Amniotic stem cell (primary cell): ENCODE measurements around the gene CPT2.
A peak's percentile ranks its signal among the peaks of the same experiment; 100 is the strongest.

Experiments used
- DNase-seq: peaks from one replicate; lab custom pipeline; 2025; lab: John Stamatoyannopoulos, UW

CPT2 gene

DNA sequence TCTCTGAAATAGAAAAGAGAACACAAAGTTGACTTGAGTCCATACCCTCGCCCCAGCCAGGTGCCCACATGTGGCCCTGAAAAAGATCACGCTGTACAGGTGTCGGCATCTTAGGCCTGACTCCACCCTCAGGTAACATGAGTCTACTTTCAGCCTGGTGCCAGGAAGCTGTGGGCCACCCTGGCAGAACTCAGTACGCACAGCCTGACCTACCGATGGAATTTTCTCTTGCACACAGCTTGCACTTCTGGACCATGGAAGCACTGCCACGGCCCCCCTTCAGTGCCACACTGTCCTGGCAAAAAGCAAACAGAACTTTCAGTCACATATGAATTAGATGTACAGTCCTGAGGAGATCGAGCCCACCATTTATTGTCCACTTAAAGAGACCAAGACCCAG lies 21.6 kb downstream of the CPT2 start:
- no peak for DNase-seq

DNA sequence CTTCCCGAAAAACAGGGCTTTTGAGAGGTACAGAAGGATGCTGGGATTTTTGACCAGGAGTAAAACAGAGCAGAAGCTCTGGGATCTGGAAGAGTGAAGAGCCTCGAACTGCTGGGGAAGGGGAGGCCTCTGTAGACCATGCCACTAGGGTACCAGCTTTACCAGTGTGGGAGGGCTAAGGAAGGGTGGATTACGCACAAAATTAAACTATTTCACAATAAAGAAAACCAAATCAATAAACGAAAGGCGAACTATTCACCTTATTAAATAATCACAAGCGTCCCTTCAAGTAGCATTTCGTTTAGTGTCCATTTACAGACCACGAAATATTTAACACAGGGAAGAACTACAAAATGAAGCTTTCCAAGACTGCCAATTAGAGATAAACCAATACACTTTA lies 23.1 kb downstream of the CPT2 start:
- DNase-seq, result no peak

DNA sequence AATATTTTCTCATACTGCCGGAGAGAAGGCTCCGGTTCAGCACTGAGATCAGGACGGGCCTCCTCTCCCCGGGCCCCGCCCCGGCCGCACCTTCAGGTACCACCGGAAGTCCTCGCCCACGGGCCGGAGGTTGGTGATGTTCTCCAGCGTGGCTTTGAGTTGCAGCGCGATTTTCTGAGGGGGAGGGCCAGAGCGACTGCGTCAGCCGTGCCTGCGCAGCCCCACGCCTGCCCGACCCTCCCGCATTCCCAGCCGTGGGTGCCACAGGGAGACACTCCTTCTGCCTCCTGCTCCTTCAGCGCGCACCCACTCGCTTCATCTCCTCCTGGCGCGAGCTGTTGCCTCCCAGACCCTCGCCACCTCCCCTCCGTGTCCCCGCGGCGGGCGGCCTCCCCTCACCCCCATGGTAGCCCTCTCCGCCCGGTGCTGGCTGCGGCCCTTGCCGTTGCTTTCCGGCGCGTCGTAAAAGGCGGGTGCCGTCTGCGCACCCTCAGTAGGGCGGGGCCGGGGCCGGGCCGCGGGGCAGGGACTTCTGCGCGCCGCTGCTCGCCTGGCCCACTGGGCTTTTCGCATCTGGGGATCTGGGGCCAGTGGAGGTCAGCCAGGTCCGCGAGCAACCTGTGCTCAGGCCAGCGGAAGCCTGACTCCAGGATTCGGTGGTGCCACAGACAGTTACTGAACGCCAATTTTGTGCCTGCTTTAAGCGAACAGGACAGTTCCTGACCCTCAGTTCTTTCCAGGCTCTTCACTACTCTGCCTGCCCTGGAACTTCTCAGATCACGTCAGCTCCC lies 23.7 kb downstream of the CPT2 start, which contains the start of gene CZIB:
CZIB (minus strand) TSS at position 464 of the 791 bp plus-strand sequence; CDS start at position 405, 59 bp downstream.
- DNase-seq, result peak; percentile 89

DNA sequence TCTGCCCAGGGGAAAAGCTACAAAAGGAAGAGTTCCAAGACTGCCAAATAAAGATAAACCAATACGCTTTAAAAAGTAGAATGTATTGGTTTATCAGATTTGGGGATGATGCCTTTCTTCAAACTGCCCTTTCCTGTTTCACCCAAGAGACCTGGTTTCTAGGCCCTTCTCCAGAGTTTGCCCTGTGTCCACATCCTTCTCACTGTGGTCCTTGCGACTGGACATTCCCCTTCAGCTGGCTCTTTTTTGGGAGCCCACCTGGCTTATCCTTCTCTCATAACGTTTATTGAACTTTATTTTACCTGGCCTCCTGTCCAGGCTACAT lies 24.3 kb downstream of the CPT2 start:
- DNase-seq, result no peak

DNA sequence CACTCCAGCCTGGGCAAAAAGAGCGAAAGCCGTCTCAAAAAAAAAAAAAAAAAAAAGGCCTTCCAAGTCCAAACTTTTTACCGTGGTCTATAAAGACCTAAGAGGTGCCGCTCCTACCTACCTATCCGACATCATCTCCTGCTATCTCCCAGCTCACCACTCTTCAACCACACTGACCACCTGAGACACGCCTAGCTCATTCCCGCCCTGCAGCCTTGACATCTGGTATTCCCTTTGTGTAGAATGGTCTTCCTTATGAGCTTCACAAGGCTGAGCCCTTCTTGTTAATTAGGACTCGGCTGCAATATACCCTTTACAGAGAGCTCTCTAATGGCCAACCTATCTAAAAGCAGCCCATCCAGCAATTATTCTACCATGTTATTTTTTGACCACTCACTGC lies 41.0 kb downstream of the CPT2 start:
- DNase-seq, result no peak

DNA sequence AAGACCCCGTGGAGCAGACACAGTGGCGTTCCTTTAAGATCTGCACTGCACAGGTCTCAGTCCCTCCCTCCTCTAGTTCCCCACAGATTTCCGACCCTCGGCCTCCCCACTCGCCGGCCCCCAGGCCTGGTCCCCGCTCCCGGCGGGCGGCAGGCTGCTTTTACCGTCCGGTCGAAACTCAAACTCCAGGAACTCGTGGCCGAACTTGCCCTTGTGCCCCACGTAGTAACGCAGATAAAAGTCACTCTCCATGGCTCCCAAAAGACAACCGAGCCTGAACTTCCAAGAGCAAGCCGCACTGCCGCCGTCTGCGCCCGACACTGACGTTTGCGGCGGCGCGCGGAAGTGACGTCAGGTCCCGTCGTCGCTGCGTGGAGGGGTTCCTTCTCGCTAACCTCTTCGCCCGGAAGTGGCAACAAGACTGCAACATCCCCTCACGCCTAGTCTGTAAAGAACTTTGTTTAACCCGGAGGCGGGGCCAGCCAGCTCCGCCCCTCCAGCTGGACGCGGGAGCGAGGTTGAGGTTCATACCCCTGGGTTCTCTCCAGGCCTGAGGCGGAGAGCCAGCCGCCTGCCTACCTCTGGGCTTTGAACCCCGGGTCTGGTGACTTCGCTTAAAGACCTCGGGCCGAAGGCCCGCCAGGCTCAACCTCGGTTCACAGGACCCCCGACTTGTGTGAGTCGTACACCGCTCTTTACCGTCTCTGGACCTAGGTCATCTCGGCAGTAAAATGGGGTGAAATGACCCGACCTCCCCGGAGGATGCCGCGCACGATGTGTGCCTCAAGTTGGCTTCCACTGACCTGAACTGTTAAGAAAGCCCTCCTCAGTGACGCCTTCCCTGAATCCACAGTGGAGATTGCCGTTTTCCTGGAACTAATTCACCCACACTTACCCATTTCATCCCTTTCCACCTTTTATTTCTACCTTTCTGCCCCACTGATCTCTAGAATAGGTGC lies 41.9 kb downstream of the CPT2 start, which contains the start of gene MAGOH:
MAGOH (minus strand) TSS at position 322 of the 959 bp plus-strand sequence; CDS start at position 252, 70 bp downstream.
- DNase-seq, result peak; percentile 90

DNA sequence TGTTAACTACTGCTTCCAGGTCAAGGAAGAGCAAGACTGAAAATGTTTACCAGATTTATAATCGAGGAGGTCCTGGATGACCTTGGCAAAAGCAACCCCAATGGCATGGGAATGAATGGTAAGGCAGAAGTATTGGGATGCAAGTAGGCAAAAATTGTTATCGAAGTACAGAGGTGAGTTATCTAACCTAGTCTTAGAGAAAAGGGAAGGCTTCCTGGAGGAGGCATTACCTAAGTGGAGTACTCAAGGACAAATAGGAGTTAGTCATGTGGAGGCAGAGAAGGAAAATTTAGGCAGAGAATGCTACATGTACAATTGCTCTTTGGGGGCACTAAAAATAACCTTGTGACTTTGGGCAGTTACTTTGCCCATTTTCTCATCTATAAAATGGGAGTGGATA lies 45.2 kb downstream of the CPT2 start:
- no peak for DNase-seq

DNA sequence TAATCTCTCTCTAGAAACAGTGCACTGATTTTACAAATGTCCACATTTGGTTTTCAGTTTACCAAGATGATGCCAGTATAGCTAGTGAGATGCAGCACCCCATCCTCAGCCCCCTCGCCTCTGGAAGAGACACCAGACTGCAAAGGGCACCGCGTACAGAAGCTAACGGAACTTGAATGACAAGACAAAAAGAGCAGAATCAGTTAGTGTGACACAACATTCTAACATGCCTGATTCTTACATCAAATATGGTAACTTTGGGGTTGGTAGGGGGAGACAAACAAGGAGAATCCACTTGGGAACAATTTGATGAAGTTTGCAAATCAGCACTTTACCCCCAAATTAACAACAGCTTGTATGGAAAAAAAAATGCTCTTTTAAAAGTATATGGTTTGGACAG lies 45.8 kb downstream of the CPT2 start:
- no peak for DNase-seq

DNA sequence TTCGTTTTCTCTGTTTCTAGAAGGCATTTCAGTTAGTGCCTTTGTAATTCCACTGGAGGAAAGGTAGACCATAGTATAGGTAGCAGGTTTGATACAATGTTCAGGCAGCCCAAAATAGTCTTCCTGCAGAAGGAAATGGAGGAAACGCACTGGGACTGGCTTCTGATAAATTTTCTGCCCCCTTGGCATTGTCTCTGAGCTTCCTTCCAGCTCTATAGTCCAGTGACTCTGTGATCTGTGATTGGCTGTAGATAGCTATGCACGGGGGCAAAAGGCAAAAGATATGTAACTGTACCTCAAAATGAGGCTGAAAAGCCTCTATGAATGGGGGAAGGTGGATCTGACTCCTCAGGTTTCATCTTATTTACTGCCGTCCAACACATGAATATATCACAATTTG lies 47.5 kb downstream of the CPT2 start:
- no peak for DNase-seq

DNA sequence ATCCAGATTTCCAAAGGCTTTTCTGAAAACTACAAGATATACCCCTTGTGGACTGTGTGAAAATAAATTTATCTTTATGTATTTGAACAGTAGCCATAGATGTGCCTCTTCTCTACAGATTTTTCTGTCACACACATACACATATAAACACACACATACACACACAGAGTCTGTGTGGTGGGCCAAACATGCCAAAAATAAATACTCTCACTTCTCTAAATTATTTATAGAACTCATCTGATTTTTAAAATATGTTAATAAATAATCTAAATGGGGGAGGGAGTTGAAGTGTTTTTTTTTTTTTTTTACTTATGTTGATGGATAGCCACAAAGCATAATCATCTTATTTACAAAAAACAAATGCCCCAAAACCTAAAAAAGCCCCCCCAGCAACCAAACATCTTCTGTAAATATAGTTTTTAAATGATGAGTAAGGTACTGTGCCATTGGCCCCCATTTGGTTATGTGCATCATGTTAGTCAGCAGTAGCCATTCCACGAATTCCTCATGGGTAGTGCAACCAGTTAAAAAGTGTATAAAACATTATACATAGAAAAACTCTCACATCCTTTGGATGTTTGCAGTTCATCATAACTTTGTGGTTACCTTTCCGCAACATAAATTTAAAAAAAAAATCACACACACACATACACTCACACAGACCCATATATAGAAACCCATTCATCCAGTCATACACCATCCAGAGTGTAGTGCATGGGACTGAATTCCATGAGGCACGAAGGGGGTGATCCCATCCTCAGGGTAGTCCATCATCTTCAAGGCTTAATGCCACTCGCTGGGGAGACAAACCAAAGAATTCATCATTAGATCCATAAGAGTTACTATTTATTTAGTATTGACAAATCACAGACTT lies 49.9 kb downstream of the CPT2 start:
- peak; percentile 45 for DNase-seq

DNA sequence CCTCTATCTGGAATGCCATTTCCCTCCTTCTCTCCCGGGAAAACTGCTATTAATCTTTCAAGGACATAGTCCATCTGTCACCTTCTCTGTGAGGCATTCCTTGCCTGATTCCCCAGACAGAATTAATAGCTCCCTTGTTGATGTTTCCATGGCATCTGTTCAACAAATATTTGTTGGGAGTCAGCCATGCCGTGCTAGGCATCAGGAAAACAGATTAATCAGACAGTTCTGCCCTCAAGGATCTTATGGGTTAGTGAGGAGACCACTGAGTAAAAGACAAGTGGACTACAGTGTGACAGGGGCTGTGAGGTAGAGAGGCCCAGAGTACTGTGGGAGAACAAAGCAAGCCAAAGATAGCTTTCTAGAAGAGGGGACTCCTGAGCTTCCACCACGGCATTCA lies 53.1 kb downstream of the CPT2 start:
- no peak for DNase-seq

DNA sequence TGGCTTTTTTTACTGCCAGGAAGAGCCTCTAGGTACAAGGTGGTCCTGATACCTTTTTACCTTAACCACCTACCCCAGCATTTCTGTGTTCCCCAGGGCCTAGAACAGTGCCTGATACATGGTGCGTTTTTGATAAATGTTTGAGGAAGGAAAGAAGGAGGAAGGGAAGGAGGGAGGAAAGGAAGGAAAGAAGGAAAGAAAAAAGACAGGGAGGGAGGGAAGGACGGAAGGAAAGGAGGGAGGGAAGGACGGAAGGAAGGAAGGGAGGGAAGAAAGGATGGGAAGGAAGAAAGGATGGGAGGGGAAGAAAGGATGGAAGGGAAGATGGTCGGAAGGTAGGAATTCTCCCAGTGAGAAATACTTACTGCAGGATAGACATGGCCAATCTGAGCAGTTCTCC lies 53.7 kb downstream of the CPT2 start:
- DNase-seq, result no peak

DNA sequence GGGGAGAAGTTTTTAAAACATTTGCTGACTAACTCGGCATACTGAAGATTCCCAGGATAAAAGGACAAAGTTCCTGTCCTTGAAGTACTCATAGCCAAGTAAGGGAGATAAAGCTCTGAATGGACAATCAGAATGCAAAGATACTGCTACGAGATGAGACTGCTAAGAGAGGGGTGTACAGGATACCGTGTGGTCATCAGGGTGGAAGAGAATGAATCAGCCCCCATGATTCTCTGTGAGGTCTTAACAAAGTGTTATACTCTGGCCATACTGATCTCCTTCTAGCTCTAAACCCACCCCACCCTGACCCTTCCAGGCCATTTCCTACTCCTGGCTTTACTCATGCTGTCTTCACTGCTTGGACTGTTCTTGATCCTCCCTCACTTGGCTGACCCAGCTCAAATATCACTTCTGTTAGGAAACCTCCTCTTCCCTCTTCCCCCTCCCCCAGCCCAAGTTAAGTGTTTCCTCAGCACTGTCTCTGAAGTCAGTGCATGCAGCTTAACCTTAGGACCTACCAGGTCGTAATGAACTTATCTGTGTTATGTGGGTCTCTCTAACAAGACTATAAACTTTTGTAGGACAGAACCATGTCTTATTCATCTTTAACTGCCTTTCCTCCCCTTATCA lies 57.5 kb downstream of the CPT2 start:
- no peak for DNase-seq

DNA sequence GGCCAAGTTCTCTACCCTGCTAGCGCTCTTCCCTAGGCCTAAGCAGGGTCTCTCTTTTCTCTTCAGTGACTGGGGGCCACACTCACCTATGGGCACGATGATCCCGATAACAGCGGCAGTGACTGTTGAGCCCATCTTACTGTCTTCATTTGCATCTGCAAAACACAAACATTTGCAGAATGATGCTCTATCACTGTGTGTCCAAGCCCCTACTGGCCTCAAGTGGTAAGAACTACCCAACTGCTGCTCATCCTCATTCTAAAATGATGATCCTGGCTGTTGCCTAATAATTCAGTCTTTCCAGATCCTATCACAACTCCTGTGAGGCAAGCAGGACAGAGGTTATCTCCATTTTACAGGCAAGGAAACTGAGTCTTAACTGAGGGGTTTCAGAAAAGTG lies 58.4 kb downstream of the CPT2 start:
- no peak for DNase-seq

DNA sequence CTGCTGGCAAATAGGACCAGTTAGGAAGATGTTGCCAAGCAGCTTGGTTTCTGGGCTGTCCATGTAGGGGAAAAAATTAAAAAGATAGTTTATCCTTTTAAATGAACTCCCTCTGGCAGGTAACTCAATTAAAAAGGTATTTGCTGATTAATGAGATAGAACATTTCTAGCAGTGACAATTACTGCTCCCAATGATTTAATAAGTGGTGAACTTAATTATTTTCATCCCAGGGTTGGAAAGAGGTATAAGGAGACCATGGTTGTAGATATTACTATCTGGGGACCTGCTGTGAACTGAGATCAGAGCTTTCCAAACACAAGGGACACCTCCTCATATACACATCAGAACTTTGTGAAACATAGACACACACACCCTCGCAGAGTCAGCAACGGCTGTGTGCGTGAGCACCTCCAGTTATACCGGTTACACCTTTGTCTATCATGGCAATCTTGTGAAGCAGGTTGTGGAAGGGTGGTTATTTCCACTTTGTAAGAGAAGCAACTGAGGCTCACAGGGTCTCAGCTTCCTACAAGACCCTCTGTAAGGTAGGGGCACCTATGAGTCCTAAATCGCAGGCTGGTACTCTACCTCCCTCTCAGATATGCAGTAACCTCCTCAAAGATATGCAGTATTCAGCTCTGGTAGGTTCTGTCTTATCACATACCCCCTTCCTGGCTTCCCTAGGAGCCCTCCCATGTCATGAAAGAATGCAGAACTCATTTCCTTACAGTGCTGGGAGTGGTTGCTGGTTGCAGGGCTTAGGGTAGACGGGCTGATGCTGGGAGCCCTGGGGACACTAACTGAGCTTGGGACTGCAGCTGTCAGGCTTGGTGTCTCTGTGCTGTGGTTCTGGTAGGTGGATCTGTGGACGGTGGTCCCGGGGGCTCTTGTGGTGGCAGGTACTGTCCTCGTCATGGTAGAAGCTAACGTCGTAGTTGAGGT lies 60.2 kb downstream of the CPT2 start:
- DNase-seq, result no peak

DNA sequence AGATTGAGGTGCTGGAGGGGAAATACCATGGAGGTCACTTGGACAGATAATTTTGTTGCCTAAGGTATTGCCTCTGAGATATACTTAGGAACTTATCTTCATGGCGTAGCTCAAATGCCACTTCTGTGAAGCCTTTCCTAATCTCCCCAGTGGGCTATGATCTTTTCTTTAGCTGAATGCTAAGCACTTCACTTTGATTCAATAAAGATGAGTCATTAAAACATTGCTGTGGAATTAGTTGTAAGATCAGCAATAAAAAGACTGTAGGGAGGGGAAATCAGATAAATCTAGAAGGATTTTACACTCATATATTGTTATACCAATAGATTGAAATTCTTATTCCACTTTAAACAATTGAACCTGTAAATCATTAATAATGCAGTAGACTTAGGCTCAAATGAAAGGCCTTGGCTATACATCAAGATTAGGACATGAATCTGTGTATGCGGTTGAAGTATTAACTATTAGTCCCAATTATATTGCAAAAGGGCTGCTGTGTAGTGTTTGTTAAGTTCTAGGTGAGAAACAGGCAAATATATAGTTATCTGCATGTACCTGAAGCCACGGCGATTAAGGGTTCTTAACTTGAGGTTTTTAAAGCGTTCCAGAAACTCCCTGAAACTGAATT lies 60.9 kb downstream of the CPT2 start:
- DNase-seq, result no peak

DNA sequence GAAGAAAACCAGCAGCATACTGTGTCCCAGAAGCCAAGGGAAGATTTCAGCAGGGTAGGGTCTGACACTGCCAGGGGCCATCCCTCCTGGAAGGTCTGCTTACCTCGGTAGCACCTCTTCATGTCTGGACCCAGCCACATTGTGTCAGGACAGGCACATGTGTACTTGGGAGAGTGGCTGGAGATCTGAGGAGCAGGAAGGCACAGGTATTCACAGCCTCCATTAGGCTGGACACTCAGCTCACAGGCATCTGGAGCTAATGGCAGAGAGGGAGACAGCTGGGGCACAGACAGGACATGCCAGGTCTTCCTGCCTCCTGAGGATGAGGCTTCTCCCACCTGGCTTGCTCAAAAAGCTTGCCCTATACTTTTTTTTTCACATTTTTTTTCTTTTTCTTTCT lies 61.6 kb downstream of the CPT2 start:
- no peak for DNase-seq

DNA sequence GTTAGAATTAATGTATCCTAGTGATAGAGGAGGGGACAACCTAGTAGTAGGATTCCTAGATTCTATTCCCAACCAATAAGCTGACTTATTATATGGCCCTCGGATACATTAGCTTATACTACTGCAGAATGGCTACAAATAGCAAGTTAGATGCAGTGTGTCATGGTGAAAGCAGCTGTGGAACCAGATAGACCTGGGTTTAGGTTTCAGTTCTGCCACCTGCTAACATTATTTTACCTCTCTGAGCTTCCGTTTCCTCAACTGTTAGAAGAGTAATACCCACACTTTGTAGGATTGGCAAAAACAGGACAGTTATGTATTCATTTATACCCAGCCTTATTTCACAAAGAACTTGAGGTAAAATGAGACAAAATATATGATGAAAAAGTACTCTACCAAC lies 63.3 kb downstream of the CPT2 start:
- no peak for DNase-seq

DNA sequence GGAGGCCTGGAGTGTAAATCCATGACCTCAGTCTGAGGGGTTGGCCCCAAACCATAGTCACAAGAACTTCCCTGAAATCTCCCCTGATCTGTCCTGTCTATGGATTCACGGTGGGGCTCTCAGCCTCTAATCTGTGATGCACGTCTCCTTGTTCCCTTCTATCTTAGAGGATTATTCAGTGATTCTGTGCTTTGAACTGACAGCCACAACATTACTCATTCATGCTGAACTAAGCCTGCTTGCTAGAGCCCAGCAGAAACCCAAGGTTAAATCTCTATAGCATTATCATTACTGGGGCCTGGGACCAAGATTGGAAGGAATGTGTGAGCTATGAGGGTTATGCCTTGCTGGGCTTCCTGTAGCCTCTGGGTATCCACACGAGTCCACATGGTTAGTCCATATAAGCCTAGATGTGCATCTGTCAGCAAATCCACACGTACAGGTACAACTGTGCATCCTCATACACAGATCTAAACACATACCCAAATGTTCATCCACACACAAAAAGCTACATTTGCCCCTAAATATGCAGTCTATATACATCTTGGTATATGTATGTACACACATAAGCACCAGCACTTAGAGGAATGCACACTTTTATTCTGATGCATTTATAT lies 64.1 kb downstream of the CPT2 start:
- no peak for DNase-seq

DNA sequence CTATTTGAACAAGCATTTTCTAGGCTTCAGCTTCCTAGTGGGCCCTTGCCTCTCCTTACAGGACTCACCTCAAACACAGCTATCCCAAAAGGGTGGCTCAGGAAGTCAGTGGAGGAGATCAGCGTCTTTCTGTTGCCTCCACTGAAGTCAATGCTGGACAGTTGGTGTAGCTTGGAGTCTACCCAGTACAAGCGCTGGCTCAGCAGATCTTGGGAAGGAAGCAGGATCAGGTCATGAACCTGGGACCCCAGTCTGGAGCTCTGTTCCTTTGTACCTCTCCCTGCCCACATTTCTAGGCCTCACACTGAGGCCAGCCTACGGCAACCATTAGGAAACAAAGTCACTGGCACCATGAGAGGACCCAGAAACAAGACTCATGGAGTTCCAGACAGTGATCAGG lies 65.4 kb downstream of the CPT2 start:
- DNase-seq, result no peak
